Smooth muscle cell (in vitro differentiated cells): ENCODE results near the gene CHST11. TPM values are rescaled to one million over a fixed set of nuclear protein-coding genes. Genes with fewer than 3 reads are reported as not detected.

Experiments
- DNase-seq: peaks from one replicate; lab custom pipeline; 2025; ENCODE audit not compliant: unreplicated experiment; lab: John Stamatoyannopoulos, UW
- H2AFZ ChIP-seq: fragments of 200-600 bp; sonication (generic); 2 replicates; pipeline ENCODE4 v1.6.0; 2016; ENCODE audit warnings: antibody characterized with exemption, low read depth, mild to moderate bottlenecking
- H3F3A ChIP-seq: fragments of 200-600 bp; sonication (generic); 2 replicates; pipeline ENCODE4 v1.6.0; 2017; ENCODE audit warnings: antibody characterized with exemption, low read depth
- H3K27ac ChIP-seq: fragments of 200-600 bp; sonication (generic); 2 replicates; pipeline ENCODE4 v1.5.1; 2016; ENCODE audit warnings: low read depth, mild to moderate bottlenecking
- H3K27me3 ChIP-seq: fragments of 200-600 bp; sonication (generic); 2 replicates; pipeline ENCODE4 v1.6.1; 2016; ENCODE audit warnings: low read depth, mild to moderate bottlenecking
- H3K36me3 ChIP-seq: fragments of 200-600 bp; sonication (generic); 2 replicates; pipeline ENCODE4 v1.5.1; 2016; ENCODE audit warnings: low read depth
- H3K4me1 ChIP-seq: fragments of 200-600 bp; sonication (generic); 2 replicates; pipeline ENCODE4 v1.5.1; 2016; ENCODE audit warnings: low read depth
- H3K4me2 ChIP-seq: fragments of 200-600 bp; sonication (generic); 2 replicates; pipeline ENCODE4 v1.6.0; 2016; ENCODE audit warnings: mild to moderate bottlenecking
- H3K4me3 ChIP-seq: fragments of 200-600 bp; sonication (generic); 2 replicates; pipeline ENCODE4 v1.5.1; 2016; ENCODE audit warnings: mild to moderate bottlenecking
- H3K79me2 ChIP-seq: fragments of 200-600 bp; sonication (generic); 2 replicates; pipeline ENCODE4 v1.6.0; 2016; ENCODE audit warnings: low read depth, mild to moderate bottlenecking
- H3K9ac ChIP-seq: fragments of 200-600 bp; sonication (generic); 2 replicates; pipeline ENCODE4 v1.6.0; 2016; ENCODE audit warnings: low read depth
- H3K9me3 ChIP-seq: fragments of 200-600 bp; sonication (generic); replicated peaks from 2 replicates; pipeline ENCODE4 v1.5.1; 2016; ENCODE audit warnings: low read depth
- H4K20me1 ChIP-seq: fragments of 200-600 bp; sonication (generic); 2 replicates; pipeline ENCODE4 v1.6.0; 2016; ENCODE audit warnings: low read depth
- WGBS: methylation state at CpG from one replicate; pipeline ENCODE4 v1.1.7; 2016; ENCODE audit warnings: low lambda C conversion rate; 5-methylcytosine and 5-hydroxymethylcytosine counted together
- polyA plus RNA-seq: library from polyadenylated mRNA; unstranded; fragments of >200 nt; fragmentation: Nextera tagmentation; extraction: Ambion mirVana; gene quantifications from 2 replicates; pipeline ENCODE4 v1.2.1, GENCODE V29; 2016
- total RNA-seq: library from RNA; depleted of rRNA; stranded (reverse); fragments of >200 nt; gene quantifications from 2 replicates; pipeline ENCODE4 v1.2.3, GENCODE V29; 2014
- TF ChIP-seq, protein P1 (sequence below): fragments of 200-600 bp; sonication (generic); IDR thresholded peaks from 2 replicates; pipeline ENCODE4 v1.5.1; 2017; ENCODE audit warnings: borderline replicate concordance, mild to moderate bottlenecking, antibody characterized with exemption; ENCODE audit not compliant: insufficient read depth, poor library complexity, severe bottlenecking

Gene CHST11
- total and polyA plus RNA-seq, 2 experiments from 2014 or later: 6.9 to 10.2 TPM

DNA sequence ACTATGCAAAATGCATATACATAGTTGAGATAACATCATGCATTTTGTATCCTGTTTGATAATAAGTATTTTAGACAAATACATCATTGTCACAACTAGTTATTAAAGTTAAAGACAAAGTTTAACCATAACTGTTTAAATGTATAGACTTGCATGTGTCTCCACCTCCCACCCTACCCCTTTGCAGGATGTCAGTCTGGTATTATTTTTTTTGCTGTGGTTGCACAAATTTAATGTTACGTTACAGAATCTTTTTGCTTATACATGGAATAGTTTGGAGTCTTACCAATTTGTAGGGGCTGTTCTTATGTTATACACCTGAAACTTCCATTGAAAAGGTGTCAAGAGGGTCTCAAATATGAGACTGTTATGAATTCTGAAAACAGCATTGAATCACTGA lies 5.6 kb downstream of the CHST11 start:
- TF ChIP-seq, protein P1, sequence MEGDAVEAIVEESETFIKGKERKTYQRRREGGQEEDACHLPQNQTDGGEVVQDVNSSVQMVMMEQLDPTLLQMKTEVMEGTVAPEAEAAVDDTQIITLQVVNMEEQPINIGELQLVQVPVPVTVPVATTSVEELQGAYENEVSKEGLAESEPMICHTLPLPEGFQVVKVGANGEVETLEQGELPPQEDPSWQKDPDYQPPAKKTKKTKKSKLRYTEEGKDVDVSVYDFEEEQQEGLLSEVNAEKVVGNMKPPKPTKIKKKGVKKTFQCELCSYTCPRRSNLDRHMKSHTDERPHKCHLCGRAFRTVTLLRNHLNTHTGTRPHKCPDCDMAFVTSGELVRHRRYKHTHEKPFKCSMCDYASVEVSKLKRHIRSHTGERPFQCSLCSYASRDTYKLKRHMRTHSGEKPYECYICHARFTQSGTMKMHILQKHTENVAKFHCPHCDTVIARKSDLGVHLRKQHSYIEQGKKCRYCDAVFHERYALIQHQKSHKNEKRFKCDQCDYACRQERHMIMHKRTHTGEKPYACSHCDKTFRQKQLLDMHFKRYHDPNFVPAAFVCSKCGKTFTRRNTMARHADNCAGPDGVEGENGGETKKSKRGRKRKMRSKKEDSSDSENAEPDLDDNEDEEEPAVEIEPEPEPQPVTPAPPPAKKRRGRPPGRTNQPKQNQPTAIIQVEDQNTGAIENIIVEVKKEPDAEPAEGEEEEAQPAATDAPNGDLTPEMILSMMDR: no peak

DNA sequence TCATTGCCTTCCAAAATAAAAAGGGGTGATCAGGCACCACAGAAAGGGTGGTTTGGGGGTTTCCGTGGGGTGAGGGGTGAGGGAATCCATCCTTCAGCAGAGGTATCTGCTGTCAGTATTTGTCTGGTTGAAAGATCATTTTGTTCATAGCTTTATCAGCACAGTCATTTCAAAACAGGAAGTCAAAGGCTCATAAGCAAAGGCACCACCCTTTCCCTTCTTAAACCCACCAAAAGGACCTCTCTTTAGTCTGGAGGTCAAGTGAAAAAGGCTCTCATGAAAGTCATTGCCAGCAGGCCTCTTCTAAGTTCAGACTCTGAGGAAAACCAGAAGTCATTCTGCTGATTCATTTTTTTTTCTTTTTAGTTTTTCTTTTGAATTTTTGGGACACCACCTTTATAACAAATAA lies 6.2 kb downstream of the CHST11 start:
- Histone ChIP-seq H3K27ac (no peak overlapping the region), H2AFZ (no peak overlapping the region), H3K4me3 (no peak overlapping the region), H3K9ac (no peak overlapping the region), H3K79me2 (peaks cover 31% of the 10 kb centered on the region), H3K36me3 (no peaks in the 10 kb centered on the region), H3K4me1 (peaks cover 7% of the 10 kb centered on the region), H4K20me1 (peaks cover 38% of the 10 kb centered on the region), H3F3A (no peaks in the 10 kb centered on the region), H3K9me3 (no peaks in the 10 kb centered on the region), H3K27me3 (no peaks in the 10 kb centered on the region), H3K4me2 (no peak overlapping the region)
- no peak for DNase-seq
- TF ChIP-seq, protein P1: no peak
- 100% methylated on average over 1 of the region's 1 CpG for WGBS

More for the DNA sequence above, 5.6 kb downstream of the CHST11 start:
- Histone ChIP-seq H2AFZ (no peak overlapping the region), H3K36me3 (no peaks in the 10 kb centered on the region), H3K79me2 (peaks cover 26% of the 10 kb centered on the region), H3F3A (no peaks in the 10 kb centered on the region), H3K9ac (no peak overlapping the region), H3K4me2 (no peak overlapping the region), H4K20me1 (peaks cover 38% of the 10 kb centered on the region), H3K27ac (no peak overlapping the region), H3K4me1 (peaks cover 7% of the 10 kb centered on the region), H3K4me3 (no peak overlapping the region), H3K27me3 (no peaks in the 10 kb centered on the region), H3K9me3 (no peaks in the 10 kb centered on the region)
- DNase-seq: no peak
- WGBS: 78% methylated on average over 1 of the region's 1 CpG

DNA sequence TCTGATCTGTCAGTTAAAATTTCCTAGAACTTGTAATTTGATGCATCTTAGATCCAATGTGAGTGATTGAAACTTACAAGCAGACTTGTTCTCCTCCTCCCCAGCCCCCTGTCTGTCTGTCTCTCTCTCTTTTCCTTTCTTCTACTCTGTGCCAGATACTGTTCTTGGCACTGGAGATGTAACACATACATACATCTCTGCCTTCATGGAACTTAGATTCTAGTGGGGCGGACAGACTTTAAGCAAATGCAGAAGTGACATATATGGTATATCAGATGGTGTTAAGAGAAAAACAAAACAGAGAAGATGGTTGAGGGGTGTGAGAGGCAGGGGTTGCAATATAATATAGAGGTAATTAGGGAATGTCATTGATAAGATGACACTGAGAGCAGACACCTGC lies 6.6 kb downstream of the CHST11 start:
- Histone ChIP-seq H3K4me1 (peaks cover 7% of the 10 kb centered on the region), H3K4me2 (no peak overlapping the region), H3F3A (no peaks in the 10 kb centered on the region), H3K79me2 (peaks cover 35% of the 10 kb centered on the region), H3K4me3 (no peak overlapping the region), H3K36me3 (no peaks in the 10 kb centered on the region), H3K9me3 (no peaks in the 10 kb centered on the region), H3K27ac (no peak overlapping the region), H2AFZ (no peak overlapping the region), H3K27me3 (no peaks in the 10 kb centered on the region), H3K9ac (no peak overlapping the region), H4K20me1 (peaks cover 38% of the 10 kb centered on the region)
- no peak for DNase-seq
- TF ChIP-seq, protein P1: no peak
- 100% methylated on average over 1 of the region's 1 CpG for WGBS

DNA sequence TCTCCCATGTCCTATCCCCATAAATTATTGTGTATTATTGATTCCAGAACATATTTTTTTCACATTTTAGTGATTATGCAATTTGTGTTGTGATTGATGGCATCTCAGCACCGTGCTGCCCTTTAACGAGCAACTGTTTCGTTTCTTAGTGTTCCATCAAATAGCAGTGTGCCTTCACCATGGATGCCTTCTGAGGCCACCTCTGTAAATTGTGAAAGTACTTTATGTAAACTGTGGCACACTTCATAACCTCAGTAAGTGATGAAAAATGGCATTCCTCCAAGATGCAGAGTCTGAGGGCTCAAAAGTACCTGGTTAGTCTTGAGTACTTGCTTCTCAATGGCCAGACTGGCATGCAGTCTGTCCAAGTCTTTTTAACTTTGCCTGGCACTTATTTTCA lies 8.2 kb downstream of the CHST11 start:
- Histone ChIP-seq H3K27ac (no peak overlapping the region), H3K36me3 (no peaks in the 10 kb centered on the region), H3K4me3 (no peak overlapping the region), H3F3A (no peaks in the 10 kb centered on the region), H3K79me2 (peaks cover 35% of the 10 kb centered on the region), H3K9me3 (no peaks in the 10 kb centered on the region), H4K20me1 (peaks cover 35% of the 10 kb centered on the region), H3K9ac (no peak overlapping the region), H2AFZ (no peak overlapping the region), H3K4me2 (no peak overlapping the region), H3K4me1 (no peaks in the 10 kb centered on the region), H3K27me3 (no peaks in the 10 kb centered on the region)
- WGBS: 85% methylated on average over 3 of the region's 3 CpGs
- TF ChIP-seq, protein P1: no peak
- DNase-seq: no peak
